ENCODE data around the gene MYO1A. TPM values are rescaled to one million over a fixed set of nuclear protein-coding genes. Genes with fewer than 3 reads are reported as not detected.

MYO1A gene
- total and polyA plus RNA-seq, 10 of the 15 experiments (the other 5 are each of a cell fraction or from before 2014, with no cell fraction given), result 0.01 to 0.34 (median 0.15) TPM; not detected in 2

- TF ChIP-seq MAX (IDR thresholded peaks at IDR 0.05; ENCODE audit: low read depth, low read length) (no peak), NBN (IDR thresholded peaks at IDR 0.05) (no peak), BRCA1 (IDR thresholded peaks at IDR 0.05; ENCODE audit: low read depth, low read length) (no peak), NFIC (IDR thresholded peaks at IDR 0.05; ENCODE audit: low read depth, low read length) (no peak), STAT3 (IDR thresholded peaks at IDR 0.05; ENCODE audit: low read depth, low read length) (no peak), ZNF207 (IDR thresholded peaks at IDR 0.05; ENCODE audit: borderline replicate concordance) (no peak), LARP7 (IDR thresholded peaks at IDR 0.05) (0 out of 2 replicates have a peak, but pooled peaks have one; percentile 63), TAF1 (IDR thresholded peaks at IDR 0.05; ENCODE audit: borderline replicate concordance, low read depth, low read length) (peak; percentile 47; the same call in 1 of the 2 replicates), CHD4 (IDR thresholded peaks at IDR 0.05) (no peak), YY1 (IDR thresholded peaks at IDR 0.05; ENCODE audit: low read depth, low read length) (0 out of 2 replicates have a peak, but pooled peaks have one; percentile 37), ASH2L (IDR thresholded peaks at IDR 0.05; ENCODE audit: borderline replicate concordance, low read depth) (no peak), CREB1 (IDR thresholded peaks at IDR 0.05; ENCODE audit: low read depth) (no peak), POLR2AphosphoS5 (IDR thresholded peaks at IDR 0.05; ENCODE audit: low read length) (peak; percentile 53; the same call in 1 of the 2 replicates), TCF3 (IDR thresholded peaks at IDR 0.05; ENCODE audit: borderline replicate concordance, insufficient read depth, low read depth, low read length) (no peak), CEBPZ (IDR thresholded peaks at IDR 0.05; ENCODE audit: low read depth, low read length) (no peak), CBX5 (IDR thresholded peaks at IDR 0.05; ENCODE audit: low read depth) (no peak), SP1 (IDR thresholded peaks at IDR 0.05; ENCODE audit: low read depth, low read length) (no peak), FOXK2 (IDR thresholded peaks at IDR 0.05) (no peak), PML (IDR thresholded peaks at IDR 0.05; ENCODE audit: low read length) (no peak), JUNB (IDR thresholded peaks at IDR 0.05) (no peak), MYC (IDR thresholded peaks at IDR 0.05; ENCODE audit: insufficient read depth, insufficient read length, insufficient replicate concordance, low read length, severe bottlenecking) (no peak), ZZZ3 (IDR thresholded peaks at IDR 0.05; ENCODE audit: control insufficient read depth, insufficient read length, low read depth) (no peak), SMARCA5 (IDR thresholded peaks at IDR 0.05) (peak; percentile 56; the same call in 1 of the 2 replicates), POU2F2 (IDR thresholded peaks at IDR 0.05; ENCODE audit: borderline replicate concordance, low read depth, low read length) (no peak), IKZF1 (conservative IDR thresholded peaks at IDR 0.05) (peak; percentile 64), ATF3 (IDR thresholded peaks at IDR 0.05; ENCODE audit: borderline replicate concordance, extremely low read depth, low read depth, low read length) (no peak)
- TF ChIP-seq, protein P1, sequence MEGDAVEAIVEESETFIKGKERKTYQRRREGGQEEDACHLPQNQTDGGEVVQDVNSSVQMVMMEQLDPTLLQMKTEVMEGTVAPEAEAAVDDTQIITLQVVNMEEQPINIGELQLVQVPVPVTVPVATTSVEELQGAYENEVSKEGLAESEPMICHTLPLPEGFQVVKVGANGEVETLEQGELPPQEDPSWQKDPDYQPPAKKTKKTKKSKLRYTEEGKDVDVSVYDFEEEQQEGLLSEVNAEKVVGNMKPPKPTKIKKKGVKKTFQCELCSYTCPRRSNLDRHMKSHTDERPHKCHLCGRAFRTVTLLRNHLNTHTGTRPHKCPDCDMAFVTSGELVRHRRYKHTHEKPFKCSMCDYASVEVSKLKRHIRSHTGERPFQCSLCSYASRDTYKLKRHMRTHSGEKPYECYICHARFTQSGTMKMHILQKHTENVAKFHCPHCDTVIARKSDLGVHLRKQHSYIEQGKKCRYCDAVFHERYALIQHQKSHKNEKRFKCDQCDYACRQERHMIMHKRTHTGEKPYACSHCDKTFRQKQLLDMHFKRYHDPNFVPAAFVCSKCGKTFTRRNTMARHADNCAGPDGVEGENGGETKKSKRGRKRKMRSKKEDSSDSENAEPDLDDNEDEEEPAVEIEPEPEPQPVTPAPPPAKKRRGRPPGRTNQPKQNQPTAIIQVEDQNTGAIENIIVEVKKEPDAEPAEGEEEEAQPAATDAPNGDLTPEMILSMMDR (IDR thresholded peaks at IDR 0.05 in 2 of 3, conservative IDR thresholded peaks at IDR 0.05 in 1 of 3; ENCODE audit: control insufficient read depth in 2 of 3, extremely low read depth in 1 of 3, insufficient read depth in 1 of 3, low read depth in 3 of 3, low read length in 3 of 3), result peak; percentile 48 to 61 (median 58)
Observed at GRCh38 chr12:57005980-57006808, 43.7 kb downstream of the MYO1A start, which contains the start of gene ZBTB39 (continued).

Data from GM12878 (cell line).